GM12878 (cell line): ENCODE results near the gene CDH2.

Experiments used
- CTCF ChIP-seq, 3 experiments: IDR thresholded peaks in 2 of 3; conservative IDR thresholded peaks in 1 of 3; 2 replicates each; pipeline ENCODE4 v1.5.1; 2011; ENCODE audit warnings: low read depth in 3 of 3, low read length in 3 of 3, mild to moderate bottlenecking in 3 of 3, control low read depth in 2 of 3, moderate library complexity in 2 of 3, inconsistent platforms in 1 of 3, mixed read lengths in 1 of 3; ENCODE audit not compliant: control insufficient read depth in 2 of 3, insufficient read depth in 1 of 3; ENCODE audit errors: extremely low read depth in 1 of 3
- ETV6 ChIP-seq, 2 experiments: fragments of 450-650 bp in 1 of 2; IDR thresholded peaks in 1 of 2; conservative IDR thresholded peaks in 1 of 2; 2 replicates each; pipeline ENCODE4 v1.6.1; 2014; ENCODE audit warnings: antibody characterized with exemption in 1 of 2, borderline replicate concordance in 1 of 2, low read depth in 1 of 2, mild to moderate bottlenecking in 1 of 2, moderate library complexity in 1 of 2

- no peak for TF ChIP-seq ETV6 (conservative IDR thresholded peaks at IDR 0.05 in 1 of 2, IDR thresholded peaks at IDR 0.05 in 1 of 2; ENCODE audit: borderline replicate concordance in 1 of 2, low read depth in 1 of 2)
- TF ChIP-seq CTCF (IDR thresholded peaks at IDR 0.05 in 2 of 3, conservative IDR thresholded peaks at IDR 0.05 in 1 of 3; ENCODE audit: control insufficient read depth in 2 of 3, extremely low read depth in 1 of 3, insufficient read depth in 1 of 3, low read depth in 3 of 3, low read length in 3 of 3): no peak
These were observed 81.3 kb downstream of the CDH2 start for GRCh38 chr18:28095631-28096030.
